ENCODE results near the gene WDCP. TPM values are rescaled to one million over a fixed set of nuclear protein-coding genes. Genes with fewer than 3 reads are reported as not detected.

Gene WDCP
- total RNA-seq, 1 donor from 2014 or later, result 9.3 TPM

GRCh38 chr2:24077879-24078278, 30.7 kb upstream of the WDCP start:
- peak overlapping the region; percentile 91 for H3K27ac ChIP-seq

GRCh38 chr2:24077535-24077877, 30.3 kb upstream of the WDCP start:
- ATAC-seq (no peak), DNase-seq (no peak)
- intact Hi-C loops (cut with DNase I), result no loop called here
- no peaks in the 10 kb centered on the region for H3K9me3 ChIP-seq
- peak overlapping the region; percentile 84 for H3K4me3 ChIP-seq
- H3K27me3 ChIP-seq, result no peaks in the 10 kb centered on the region
- H3K36me3 ChIP-seq, result peaks cover 41% of the 10 kb centered on the region
- peaks cover 24% of the 10 kb centered on the region for H3K4me1 ChIP-seq
- peak overlapping the region; percentile 91 for H3K27ac ChIP-seq
- no peak for TF ChIP-seq CTCF (IDR thresholded peaks at IDR 0.05)

More at GRCh38 chr2:24077879-24078278, 30.7 kb upstream of the WDCP start:
- peaks cover 28% of the 10 kb centered on the region for H3K4me1 ChIP-seq
- ATAC-seq (no peak), DNase-seq (no peak)
- peaks cover 41% of the 10 kb centered on the region for H3K36me3 ChIP-seq
- H3K4me3 ChIP-seq, result peak overlapping the region; percentile 84
- no peaks in the 10 kb centered on the region for H3K27me3 ChIP-seq
- H3K9me3 ChIP-seq, result no peaks in the 10 kb centered on the region
- intact Hi-C loops (cut with DNase I), result no loop called here
- TF ChIP-seq CTCF (IDR thresholded peaks at IDR 0.05), result no peak

GRCh38 chr2:24076849-24077534, 29.8 kb upstream of the WDCP start:
- TF ChIP-seq CTCF (IDR thresholded peaks at IDR 0.05), result no peak
- ATAC-seq, result no peak
- Histone ChIP-seq H3K36me3 (peaks cover 40% of the 10 kb centered on the region), H3K4me3 (peak overlapping the region; percentile 84), H3K27me3 (no peaks in the 10 kb centered on the region), H3K9me3 (no peaks in the 10 kb centered on the region), H3K4me1 (peaks cover 19% of the 10 kb centered on the region), H3K27ac (peak overlapping the region; percentile 91)
- no peak for DNase-seq
- intact Hi-C loops (cut with DNase I), result no loop called here

GRCh38 chr2:24075915-24076848, 29.0 kb upstream of the WDCP start, which contains the start of gene SF3B6:
SF3B6 (minus strand) TSS chr2:24076326; CDS start chr2:24076229, 97 bp downstream.
- peaks cover 45% of the 10 kb centered on the region for H3K36me3 ChIP-seq
- H3K4me1 ChIP-seq, result peaks cover 18% of the 10 kb centered on the region
- H3K9me3 ChIP-seq, result no peaks in the 10 kb centered on the region
- ATAC-seq, result peak; percentile 92
- no peak for TF ChIP-seq CTCF (IDR thresholded peaks at IDR 0.05)
- intact Hi-C loops (cut with DNase I), result no loop called here
- H3K27ac ChIP-seq, result peak within 1 kb of the TSS; percentile 91
- H3K4me3 ChIP-seq, result peak within 1 kb of the TSS; percentile 84
- H3K27me3 ChIP-seq, result no peaks in the 10 kb centered on the region
- DNase-seq, result peak; percentile 100

GRCh38 chr2:24075259-24075658, 28.1 kb upstream of the WDCP start:
- intact Hi-C loops (cut with DNase I), result no loop called here
- Histone ChIP-seq H3K4me3 (peak overlapping the region; percentile 84), H3K36me3 (peaks cover 44% of the 10 kb centered on the region), H3K4me1 (peaks cover 18% of the 10 kb centered on the region), H3K9me3 (no peaks in the 10 kb centered on the region), H3K27me3 (no peaks in the 10 kb centered on the region), H3K27ac (peak overlapping the region; percentile 91)
- ATAC-seq (no peak), DNase-seq (no peak)
- no peak for TF ChIP-seq CTCF (IDR thresholded peaks at IDR 0.05)
